ENCODE measurements around the gene COTL1. TPM values are rescaled to one million over a fixed set of nuclear protein-coding genes. Genes with fewer than 3 reads are reported as not detected.
A peak's percentile ranks its signal among the peaks of the same experiment; 100 is the strongest.

COTL1 gene
- total RNA-seq, 1 donor from 2014 or later: 37.6 TPM

GRCh38 chr16:84531671-84532111, 86.2 kb downstream of the COTL1 start:
- H3K4me3 Mint-ChIP-seq (ENCODE audit: low read depth): no peak overlapping the region

GRCh38 chr16:84530590-84530989, 87.3 kb downstream of the COTL1 start:
- peaks cover 9% of the 10 kb centered on the region for H3K27me3 Mint-ChIP-seq
- no peak overlapping the region for H3K27ac Mint-ChIP-seq
- DNase-seq (ENCODE audit: low spot score, unreplicated experiment): no peak
- peaks cover 6% of the 10 kb centered on the region for H3K9me3 Mint-ChIP-seq (ENCODE audit: low read depth)
- no peak for TF ChIP-seq CTCF (IDR thresholded peaks at IDR 0.05; ENCODE audit: unreplicated experiment)
- peaks cover 9% of the 10 kb centered on the region for H3K4me1 Mint-ChIP-seq (ENCODE audit: low read depth)
- H3K4me3 Mint-ChIP-seq (ENCODE audit: low read depth): no peak overlapping the region
- H3K36me3 Mint-ChIP-seq (ENCODE audit: insufficient read depth): peaks cover 1% of the 10 kb centered on the region

More at GRCh38 chr16:84531671-84532111, 86.2 kb downstream of the COTL1 start:
- H3K27ac Mint-ChIP-seq: peak overlapping the region; percentile 85
- no peak for TF ChIP-seq CTCF (IDR thresholded peaks at IDR 0.05; ENCODE audit: unreplicated experiment)
- H3K9me3 Mint-ChIP-seq (ENCODE audit: low read depth): peaks cover 6% of the 10 kb centered on the region
- peaks cover 8% of the 10 kb centered on the region for H3K27me3 Mint-ChIP-seq
- DNase-seq (ENCODE audit: low spot score, unreplicated experiment): no peak
- H3K36me3 Mint-ChIP-seq (ENCODE audit: insufficient read depth): peaks cover 1% of the 10 kb centered on the region
- peaks cover 10% of the 10 kb centered on the region for H3K4me1 Mint-ChIP-seq (ENCODE audit: low read depth)

GRCh38 chr16:84529607-84530006, 88.3 kb downstream of the COTL1 start:
- Mint-ChIP-seq H3K9me3 (ENCODE audit: low read depth) (peaks cover 6% of the 10 kb centered on the region), H3K36me3 (ENCODE audit: insufficient read depth) (peaks cover 1% of the 10 kb centered on the region), H3K4me1 (ENCODE audit: low read depth) (peaks cover 6% of the 10 kb centered on the region), H3K27me3 (peaks cover 11% of the 10 kb centered on the region), H3K27ac (no peak overlapping the region), H3K4me3 (ENCODE audit: low read depth) (no peak overlapping the region)
- DNase-seq (ENCODE audit: low spot score, unreplicated experiment): no peak
- no peak for TF ChIP-seq CTCF (IDR thresholded peaks at IDR 0.05; ENCODE audit: unreplicated experiment)

- peaks cover 11% of the 10 kb centered on the region for H3K27me3 Mint-ChIP-seq
- H3K4me3 Mint-ChIP-seq (ENCODE audit: low read depth): no peak overlapping the region
- H3K27ac Mint-ChIP-seq: no peak overlapping the region
These were observed 89.6 kb downstream of the COTL1 start for GRCh38 chr16:84528322-84528721.

GRCh38 chr16:84527532-84528269, 90.2 kb downstream of the COTL1 start:
- peaks cover 6% of the 10 kb centered on the region for H3K4me1 Mint-ChIP-seq (ENCODE audit: low read depth)
- H3K27me3 Mint-ChIP-seq: peaks cover 11% of the 10 kb centered on the region
- H3K9me3 Mint-ChIP-seq (ENCODE audit: low read depth): peaks cover 6% of the 10 kb centered on the region
- no peak for TF ChIP-seq CTCF (IDR thresholded peaks at IDR 0.05; ENCODE audit: unreplicated experiment)
- H3K36me3 Mint-ChIP-seq (ENCODE audit: insufficient read depth): peaks cover 1% of the 10 kb centered on the region
- DNase-seq (ENCODE audit: low spot score, unreplicated experiment): no peak
- no peak overlapping the region for H3K4me3 Mint-ChIP-seq (ENCODE audit: low read depth)
- H3K27ac Mint-ChIP-seq: no peak overlapping the region

More at GRCh38 chr16:84528322-84528721, 89.6 kb downstream of the COTL1 start:
- peaks cover 6% of the 10 kb centered on the region for H3K9me3 Mint-ChIP-seq (ENCODE audit: low read depth)
- no peak for TF ChIP-seq CTCF (IDR thresholded peaks at IDR 0.05; ENCODE audit: unreplicated experiment)
- no peak for DNase-seq (ENCODE audit: low spot score, unreplicated experiment)
- H3K4me1 Mint-ChIP-seq (ENCODE audit: low read depth): peaks cover 6% of the 10 kb centered on the region
- H3K36me3 Mint-ChIP-seq (ENCODE audit: insufficient read depth): peaks cover 1% of the 10 kb centered on the region
